ENCODE data around the gene DNAH2. TPM values are rescaled to one million over a fixed set of nuclear protein-coding genes. Genes with fewer than 3 reads are reported as not detected.

DNAH2 gene
- polyA plus RNA-seq, 1 of the 3 experiments (the other 2 are of a cell fraction), result 0.13 TPM

DNA sequence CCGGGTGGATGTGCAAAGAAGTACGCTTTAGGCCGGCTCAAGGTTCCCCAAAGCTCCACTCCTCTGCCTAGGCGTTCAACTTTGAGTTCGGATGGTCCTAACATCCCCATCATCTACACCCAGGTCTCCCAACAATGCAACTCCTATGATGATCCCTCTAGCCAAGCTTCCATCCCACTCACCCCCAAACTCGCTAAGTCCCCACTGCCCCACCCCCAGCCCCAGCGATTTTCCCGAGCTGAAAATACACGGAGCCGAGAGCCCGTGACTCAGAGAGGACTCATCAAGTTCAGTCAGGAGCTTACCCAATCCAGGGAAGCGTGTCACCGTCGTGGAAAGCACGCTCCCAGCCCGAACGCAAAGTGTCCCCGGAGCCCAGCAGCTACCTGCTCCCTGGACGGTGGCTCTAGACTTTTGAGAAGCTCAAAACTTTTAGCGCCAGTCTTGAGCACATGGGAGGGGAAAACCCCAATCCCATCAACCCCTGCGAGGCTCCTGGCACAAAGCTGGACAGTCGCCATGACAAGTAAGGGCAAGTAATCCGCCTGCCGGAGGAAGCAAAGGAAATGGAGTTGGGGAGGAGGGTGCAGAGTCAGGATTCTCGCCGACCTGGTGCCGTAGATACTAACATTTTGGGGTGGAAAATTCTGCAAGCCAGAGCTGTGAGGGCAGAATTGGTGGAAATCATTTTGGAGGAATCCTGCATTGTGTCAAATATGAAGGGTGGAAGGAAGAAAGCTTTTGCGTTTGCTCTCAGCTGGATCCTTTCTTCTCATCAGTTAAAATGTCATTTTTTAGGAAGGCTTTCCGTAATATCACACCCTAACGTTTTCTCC is 30.3 kb upstream of the DNAH2 start, which contains the start of gene TP53:
TSS of gene TP53 (minus strand) at position 419 of the 836 bp plus-strand sequence. CDS start 10,896 bp downstream, outside the sequence.
- no peaks in the 10 kb centered on the region for H3K9me3 ChIP-seq
- peak within 1 kb of the TSS; percentile 94 for H2AFZ ChIP-seq (ENCODE audit: low read depth)
- H3K79me2 ChIP-seq (ENCODE audit: insufficient read depth), result peaks cover 74% of the 10 kb centered on the region
- under 1% methylated on average over 30 of the region's 30 CpGs for WGBS (ENCODE audit: low lambda C conversion rate)
- peak within 1 kb of the TSS; percentile 99 for H3K9ac ChIP-seq
- ChIA-PET POLR2A (interaction anchor here (0.7 to 4.5 kb wide), 30 partner anchors 15 to 652 kb away, joined by 3 to 53 read pairs (median 4); partner anchors contain the start of genes ATP1B2, CHD3, CYB5D1 and DNAH2), CTCF (interaction anchor here (0.6 to 7.4 kb wide), 50 partner anchors 8 to 391 kb away, joined by 3 to 166 read pairs (median 5); partner anchors contain the start of genes ATP1B2, CD68, CHD3 and DNAH2)
- peaks cover 27% of the 10 kb centered on the region for H3F3A ChIP-seq (replicated peaks; ENCODE audit: insufficient read depth)
- H3K9me2 ChIP-seq, result no peaks in the 10 kb centered on the region
- H3K27me3 ChIP-seq (ENCODE audit: insufficient read depth), result no peaks in the 10 kb centered on the region
- peaks cover 12 to 17% of the 10 kb centered on the region in 2 experiments; a peak in 3 of 4 replicates for H3K4me1 ChIP-seq (ENCODE audit: control insufficient read depth in 1 of 2, insufficient read depth in 2 of 2, low read depth in 1 of 2, low read length in 1 of 2)
- peaks cover 0 to 9% of the 10 kb centered on the region in 2 experiments for H3K36me3 ChIP-seq (replicated peaks in 1 of 2; ENCODE audit: control insufficient read depth in 1 of 2, insufficient read depth in 2 of 2, low read length in 1 of 2)
- H3K4me2 ChIP-seq, result peak within 1 kb of the TSS; percentile 98
- H4K20me1 ChIP-seq (ENCODE audit: insufficient read depth), result no peaks in the 10 kb centered on the region
- DNase-seq, result peak; percentile 82
- peak within 1 kb of the TSS; percentile 97 to 98 for H3K27ac ChIP-seq (ENCODE audit: low read depth in 2 of 2, low read length in 1 of 2)
- peak within 1 kb of the TSS; percentile 80 to 91 for H3K4me3 ChIP-seq (ENCODE audit: low read depth in 2 of 2, low read length in 1 of 2)
- TF ChIP-seq SIN3A (IDR thresholded peaks at IDR 0.05; ENCODE audit: borderline replicate concordance, low read depth, low read length) (peak; percentile 90), RCOR1 (IDR thresholded peaks at IDR 0.05; ENCODE audit: low read length) (0 out of 2 replicates have a peak, but pooled peaks have one; percentile 42), JUND (IDR thresholded peaks at IDR 0.05) (peak; percentile 26; the same call in 1 of the 2 replicates), FOXJ3 (CRISPR knock-in tag; IDR thresholded peaks at IDR 0.05) (no peak), YY1 (IDR thresholded peaks at IDR 0.05; ENCODE audit: low read depth) (peak; percentile 98), RAD21 (IDR thresholded peaks at IDR 0.05; ENCODE audit: low read length) (no peak), RFX5 (IDR thresholded peaks at IDR 0.05; ENCODE audit: low read length) (no peak), ELF1 (IDR thresholded peaks at IDR 0.05) (peak; percentile 50; the same call in 1 of the 2 replicates), EZH2phosphoT487 (IDR thresholded peaks at IDR 0.05; ENCODE audit: borderline replicate concordance, low read depth) (no peak), CHD2 (IDR thresholded peaks at IDR 0.05; ENCODE audit: low read length, partially characterized antibody) (peak; percentile 85), FOXM1 (IDR thresholded peaks at IDR 0.05; ENCODE audit: low read depth) (no peak), POLR2AphosphoS5 (IDR thresholded peaks at IDR 0.05; ENCODE audit: low read depth, low read length) (peak; percentile 98), MEF2A (IDR thresholded peaks at IDR 0.05; ENCODE audit: borderline replicate concordance, low read depth) (no peak), MXI1 (IDR thresholded peaks at IDR 0.05; ENCODE audit: low read depth, low read length) (peak; percentile 97), TAF1 (IDR thresholded peaks at IDR 0.05; ENCODE audit: borderline replicate concordance, low read depth, low read length) (peak; percentile 91), FOSL2 (IDR thresholded peaks at IDR 0.05; ENCODE audit: borderline replicate concordance, low read depth) (peak; percentile 65; the same call in 1 of the 2 replicates), USF1 (IDR thresholded peaks at IDR 0.05; ENCODE audit: borderline replicate concordance, low read depth) (no peak), SMC3 (IDR thresholded peaks at IDR 0.05; ENCODE audit: low read depth, low read length) (no peak), TEAD4 (IDR thresholded peaks at IDR 0.05; ENCODE audit: borderline replicate concordance, insufficient read depth) (no peak), NFIC (IDR thresholded peaks at IDR 0.05; ENCODE audit: borderline replicate concordance) (no peak), TCF12 (IDR thresholded peaks at IDR 0.05) (peak; percentile 36; the same call in 1 of the 2 replicates), ZBTB33 (IDR thresholded peaks at IDR 0.05; ENCODE audit: borderline replicate concordance, low read depth) (peak; percentile 71)
- TF ChIP-seq, protein P1, sequence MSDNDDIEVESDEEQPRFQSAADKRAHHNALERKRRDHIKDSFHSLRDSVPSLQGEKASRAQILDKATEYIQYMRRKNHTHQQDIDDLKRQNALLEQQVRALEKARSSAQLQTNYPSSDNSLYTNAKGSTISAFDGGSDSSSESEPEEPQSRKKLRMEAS (IDR thresholded peaks at IDR 0.05; ENCODE audit: low read depth), result peak; percentile 96
- TF ChIP-seq, protein P2, sequence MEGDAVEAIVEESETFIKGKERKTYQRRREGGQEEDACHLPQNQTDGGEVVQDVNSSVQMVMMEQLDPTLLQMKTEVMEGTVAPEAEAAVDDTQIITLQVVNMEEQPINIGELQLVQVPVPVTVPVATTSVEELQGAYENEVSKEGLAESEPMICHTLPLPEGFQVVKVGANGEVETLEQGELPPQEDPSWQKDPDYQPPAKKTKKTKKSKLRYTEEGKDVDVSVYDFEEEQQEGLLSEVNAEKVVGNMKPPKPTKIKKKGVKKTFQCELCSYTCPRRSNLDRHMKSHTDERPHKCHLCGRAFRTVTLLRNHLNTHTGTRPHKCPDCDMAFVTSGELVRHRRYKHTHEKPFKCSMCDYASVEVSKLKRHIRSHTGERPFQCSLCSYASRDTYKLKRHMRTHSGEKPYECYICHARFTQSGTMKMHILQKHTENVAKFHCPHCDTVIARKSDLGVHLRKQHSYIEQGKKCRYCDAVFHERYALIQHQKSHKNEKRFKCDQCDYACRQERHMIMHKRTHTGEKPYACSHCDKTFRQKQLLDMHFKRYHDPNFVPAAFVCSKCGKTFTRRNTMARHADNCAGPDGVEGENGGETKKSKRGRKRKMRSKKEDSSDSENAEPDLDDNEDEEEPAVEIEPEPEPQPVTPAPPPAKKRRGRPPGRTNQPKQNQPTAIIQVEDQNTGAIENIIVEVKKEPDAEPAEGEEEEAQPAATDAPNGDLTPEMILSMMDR (IDR thresholded peaks at IDR 0.05), result no peak
- TF ChIP-seq, protein P3, sequence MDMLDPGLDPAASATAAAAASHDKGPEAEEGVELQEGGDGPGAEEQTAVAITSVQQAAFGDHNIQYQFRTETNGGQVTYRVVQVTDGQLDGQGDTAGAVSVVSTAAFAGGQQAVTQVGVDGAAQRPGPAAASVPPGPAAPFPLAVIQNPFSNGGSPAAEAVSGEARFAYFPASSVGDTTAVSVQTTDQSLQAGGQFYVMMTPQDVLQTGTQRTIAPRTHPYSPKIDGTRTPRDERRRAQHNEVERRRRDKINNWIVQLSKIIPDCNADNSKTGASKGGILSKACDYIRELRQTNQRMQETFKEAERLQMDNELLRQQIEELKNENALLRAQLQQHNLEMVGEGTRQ (IDR thresholded peaks at IDR 0.05; ENCODE audit: borderline replicate concordance, low read depth, low read length), result no peak
- TF ChIP-seq, protein P4, sequence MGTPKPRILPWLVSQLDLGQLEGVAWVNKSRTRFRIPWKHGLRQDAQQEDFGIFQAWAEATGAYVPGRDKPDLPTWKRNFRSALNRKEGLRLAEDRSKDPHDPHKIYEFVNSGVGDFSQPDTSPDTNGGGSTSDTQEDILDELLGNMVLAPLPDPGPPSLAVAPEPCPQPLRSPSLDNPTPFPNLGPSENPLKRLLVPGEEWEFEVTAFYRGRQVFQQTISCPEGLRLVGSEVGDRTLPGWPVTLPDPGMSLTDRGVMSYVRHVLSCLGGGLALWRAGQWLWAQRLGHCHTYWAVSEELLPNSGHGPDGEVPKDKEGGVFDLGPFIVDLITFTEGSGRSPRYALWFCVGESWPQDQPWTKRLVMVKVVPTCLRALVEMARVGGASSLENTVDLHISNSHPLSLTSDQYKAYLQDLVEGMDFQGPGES (IDR thresholded peaks at IDR 0.05; ENCODE audit: low read depth, low read length), result no peak

Measured in SK-N-SH (cell line).